GM12891 (cell line): ENCODE results near the gene NKX1-2.
"Not testable (repeated sequence)": the region's sequence is repeated elsewhere in the genome, so short reads cannot be mapped to it uniquely, and the experiment has no call there.

ENCODE experiments used
- DNase-seq: peaks from one replicate; pipeline ENCODE4 v3.0.0; 2011; ENCODE audit warnings: low spot score; ENCODE audit not compliant: insufficient read length
- FAIRE-seq: peaks from 2 replicates; lab custom pipeline; 2011; peaks lifted over from hg19 to GRCh38; lab: Jason Lieb, UNC
- PAX5 ChIP-seq: IDR thresholded peaks from 2 replicates; pipeline ENCODE4 v1.6.1; 2011; ENCODE audit warnings: low read length, moderate library complexity, mild to moderate bottlenecking; ENCODE audit not compliant: insufficient read depth, severe bottlenecking
- POLR2A ChIP-seq: IDR thresholded peaks from 2 replicates; pipeline ENCODE4 v1.6.1; 2011; ENCODE audit warnings: low read depth, low read length, control low read depth
- POLR2AphosphoS5 ChIP-seq: IDR thresholded peaks from 2 replicates; pipeline ENCODE4 v1.6.1; 2011; ENCODE audit warnings: low read depth, low read length, control low read depth
- POU2F2 ChIP-seq: IDR thresholded peaks from 2 replicates; pipeline ENCODE4 v1.6.1; 2011; ENCODE audit warnings: low read depth, mild to moderate bottlenecking, control low read depth, low read length, moderate library complexity
- SPI1 ChIP-seq: IDR thresholded peaks from 2 replicates; pipeline ENCODE4 v1.6.1; 2011; ENCODE audit warnings: low read depth, low read length, control low read depth
- TAF1 ChIP-seq: IDR thresholded peaks from 2 replicates; pipeline ENCODE4 v1.6.1; 2011; ENCODE audit warnings: low read depth, low read length, control low read depth

NKX1-2 gene

DNA sequence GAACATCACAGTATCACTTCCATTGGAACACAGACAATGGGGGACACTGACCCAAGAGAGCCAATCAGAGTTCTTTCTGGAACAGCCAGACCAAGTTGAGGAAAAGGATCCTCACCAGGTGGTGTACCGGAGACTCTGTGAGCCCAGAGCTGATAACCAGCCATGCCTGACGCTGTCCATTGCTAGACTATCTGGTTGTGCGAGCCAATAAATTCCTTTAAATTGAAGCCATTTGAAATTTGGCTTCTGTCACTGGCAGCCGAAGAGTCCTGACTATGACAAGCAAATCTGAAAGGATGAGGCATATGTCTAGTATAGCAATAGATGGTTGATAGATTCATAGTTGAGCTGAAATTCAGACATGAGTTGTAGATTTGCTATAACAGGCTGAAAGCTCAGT lies 8.6 kb upstream of the NKX1-2 start:
- TF ChIP-seq PAX5 (no peak), TAF1 (no peak), POLR2A (no peak), POLR2AphosphoS5 (no peak), POU2F2 (no peak), SPI1 (no peak)
- FAIRE-seq (no peak), DNase-seq (no peak)

DNA sequence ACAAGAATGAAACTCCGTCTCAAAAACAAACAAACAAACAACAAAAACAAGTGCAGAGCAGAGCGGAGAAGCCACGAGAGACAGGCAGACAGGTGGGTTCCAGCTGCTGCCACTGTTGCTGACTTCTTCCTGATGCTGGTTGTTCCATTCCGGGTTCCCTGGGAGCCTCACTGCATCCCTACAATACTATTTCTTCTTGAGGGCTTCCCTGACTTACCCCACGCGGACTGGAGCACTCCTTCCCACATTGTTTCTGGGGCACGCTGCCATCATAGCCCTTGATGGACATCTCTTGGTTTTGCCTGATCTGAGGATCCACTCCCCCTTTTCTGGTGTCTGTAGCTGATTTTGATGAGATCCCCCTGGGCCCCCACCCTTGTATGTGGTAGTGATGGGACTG lies 5.6 kb upstream of the NKX1-2 start:
- TF ChIP-seq POLR2A (no peak), SPI1 (no peak), PAX5 (no peak), POLR2AphosphoS5 (no peak), POU2F2 (no peak), TAF1 (no peak)
- DNase-seq (no peak), FAIRE-seq (no peak)

- FAIRE-seq (no peak), DNase-seq (no peak)
- TF ChIP-seq POLR2A (no peak), SPI1 (no peak), PAX5 (no peak), POU2F2 (no peak), POLR2AphosphoS5 (no peak), TAF1 (no peak)
These were observed 4.2 kb upstream of the NKX1-2 start for GRCh38 chr10:124453960-124454610.

- no peak for TF ChIP-seq PAX5
- no peak for FAIRE-seq
- DNase-seq: no peak
These were observed 1.4 kb upstream of the NKX1-2 start for GRCh38 chr10:124451276-124451675.

GRCh38 chr10:124450783-124451057 lies 885 bp upstream of the NKX1-2 start:
- FAIRE-seq: no peak
- no peak for DNase-seq
- no peak for TF ChIP-seq POLR2A

- TF ChIP-seq POLR2A: no peak
- TF ChIP-seq PAX5: no peak
- TF ChIP-seq SPI1: no peak
- TF ChIP-seq POLR2AphosphoS5: no peak
- no peak for TF ChIP-seq POU2F2
- TF ChIP-seq TAF1: no peak
- DNase-seq (no peak), FAIRE-seq (no peak)
These were observed 444 bp downstream of the NKX1-2 start for GRCh38 chr10:124449170-124450011.

- FAIRE-seq: no peak
- TF ChIP-seq SPI1 (no peak), POLR2A (no peak), TAF1 (no peak), POLR2AphosphoS5 (no peak), PAX5 (no peak), POU2F2 (no peak)
- DNase-seq: no peak
These were observed 1.1 kb downstream of the NKX1-2 start for GRCh38 chr10:124448696-124449169.

- DNase-seq (no peak), FAIRE-seq (no peak)
These were observed 1.9 kb downstream of the NKX1-2 start for GRCh38 chr10:124447751-124448466.

DNA sequence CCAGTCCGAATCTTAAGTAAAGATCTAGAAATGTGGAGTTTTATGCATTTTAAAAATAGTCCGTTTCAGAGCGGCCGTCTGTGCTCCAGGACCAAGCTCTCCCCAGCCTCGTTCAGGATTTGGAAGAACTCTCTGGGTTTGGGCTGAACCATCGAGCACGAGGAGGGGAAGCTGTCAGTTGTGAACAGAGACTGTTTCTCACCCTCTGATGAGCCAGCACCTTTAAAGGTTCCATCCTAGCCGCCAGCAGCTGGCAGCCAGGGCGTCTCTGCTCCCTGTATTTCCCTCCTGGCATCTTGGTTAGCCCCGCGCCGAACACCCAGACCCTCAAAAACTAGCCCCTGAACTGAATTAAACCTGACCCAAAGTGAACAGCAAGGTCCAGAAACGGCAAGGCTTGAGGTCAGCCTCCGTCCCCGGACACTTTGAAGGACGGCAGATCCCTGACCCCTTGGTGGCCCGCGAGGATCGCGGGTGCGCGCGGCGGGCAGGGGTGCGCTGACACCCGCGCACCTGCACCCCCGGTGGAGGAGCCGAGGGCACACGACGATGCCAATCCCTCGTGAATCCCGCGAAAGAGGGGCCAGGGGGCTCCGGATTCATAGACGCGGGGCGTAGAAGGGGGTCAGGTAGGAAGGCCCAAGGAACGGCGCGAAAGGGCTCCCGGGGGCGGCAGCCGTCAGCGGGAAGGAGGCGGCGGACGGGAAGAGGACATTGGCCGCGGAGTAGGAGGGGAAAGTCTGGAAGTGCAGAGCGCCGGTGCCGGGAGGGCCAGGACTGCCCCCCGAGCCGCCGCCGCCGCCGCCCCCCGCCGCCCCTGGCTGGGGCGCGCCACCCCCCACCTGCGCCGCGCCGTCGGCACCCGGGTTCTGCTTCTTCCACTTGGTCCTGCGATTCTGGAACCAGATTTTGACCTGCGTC lies 2.7 kb downstream of the NKX1-2 start:
- TF ChIP-seq SPI1 (no peak), POLR2AphosphoS5 (no peak), PAX5 (no peak), TAF1 (no peak)
- FAIRE-seq (no peak), DNase-seq (no peak)

More at GRCh38 chr10:124447751-124448466, 1.9 kb downstream of the NKX1-2 start:
- TF ChIP-seq POLR2A (no peak), PAX5 (no peak), POLR2AphosphoS5 (no peak), POU2F2 (no peak), SPI1 (no peak), TAF1 (no peak)

DNA sequence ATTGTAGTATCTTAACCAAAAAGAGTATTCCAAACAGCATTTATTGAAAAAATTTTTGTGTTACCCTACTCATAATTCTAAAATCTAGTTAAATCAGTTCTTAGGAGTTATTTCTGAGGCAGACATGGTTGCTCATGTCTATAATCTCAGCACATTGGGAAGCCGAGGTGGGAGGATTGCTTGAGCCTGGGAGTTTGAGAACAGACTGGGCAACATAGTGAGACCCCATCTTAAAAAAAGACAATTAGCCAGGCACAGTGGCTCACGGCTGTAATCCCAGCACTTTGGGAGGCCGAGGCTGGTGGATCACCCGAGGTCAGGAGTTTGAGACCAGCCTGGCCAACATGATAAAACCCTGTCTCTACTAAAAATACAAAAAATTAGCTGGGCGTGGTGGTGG lies 8.1 kb downstream of the NKX1-2 start:
- not testable (repeated sequence) for FAIRE-seq, DNase-seq
